K562 (cell line): Measurements from ENCODE around the gene FHIT.

Source experiments
- POU5F1 ChIP-seq: fragments of 150-350 bp; IDR thresholded peaks from 2 replicates; pipeline ENCODE4 v1.6.1; 2014; ENCODE audit warnings: borderline replicate concordance, low read length, low read depth, mild to moderate bottlenecking; ENCODE audit not compliant: partially characterized antibody
- TF ChIP-seq, protein P1 (sequence below): fragments of 250-450 bp; sonication (Bioruptor Pico); IDR thresholded peaks from 2 replicates; pipeline ENCODE4 v1.4.0; 2020

DNA sequence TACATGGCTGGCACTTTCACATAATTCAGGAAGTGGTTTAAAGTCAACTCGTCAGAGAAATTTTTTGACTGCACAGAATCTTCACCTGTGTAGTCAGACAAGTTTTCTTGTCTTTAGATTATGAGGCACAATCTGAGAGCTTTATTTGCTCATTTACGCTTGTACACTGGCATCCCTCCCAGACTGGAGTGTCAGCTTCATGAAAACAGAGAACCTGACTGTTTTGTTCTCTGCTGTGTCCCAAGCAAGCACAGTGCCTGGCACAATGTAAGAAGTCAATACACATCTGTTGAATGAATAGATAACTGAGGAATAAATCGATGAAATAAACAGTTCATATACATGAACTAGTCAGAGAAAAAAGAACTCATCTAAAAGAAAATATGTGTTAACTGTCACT is 1355.3 kb downstream of the FHIT start:
- TF ChIP-seq, protein P1, sequence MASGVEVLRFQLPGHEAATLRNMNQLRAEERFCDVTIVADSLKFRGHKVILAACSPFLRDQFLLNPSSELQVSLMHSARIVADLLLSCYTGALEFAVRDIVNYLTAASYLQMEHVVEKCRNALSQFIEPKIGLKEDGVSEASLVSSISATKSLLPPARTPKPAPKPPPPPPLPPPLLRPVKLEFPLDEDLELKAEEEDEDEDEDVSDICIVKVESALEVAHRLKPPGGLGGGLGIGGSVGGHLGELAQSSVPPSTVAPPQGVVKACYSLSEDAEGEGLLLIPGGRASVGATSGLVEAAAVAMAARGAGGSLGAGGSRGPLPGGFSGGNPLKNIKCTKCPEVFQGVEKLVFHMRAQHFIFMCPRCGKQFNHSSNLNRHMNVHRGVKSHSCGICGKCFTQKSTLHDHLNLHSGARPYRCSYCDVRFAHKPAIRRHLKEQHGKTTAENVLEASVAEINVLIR: no peak
- TF ChIP-seq POU5F1: no peak
